Measurements from ENCODE around the gene ARSG. TPM values are rescaled to one million over a fixed set of nuclear protein-coding genes. Genes with fewer than 3 reads are reported as not detected.
"Not testable (repeated sequence)": the region's sequence is repeated elsewhere in the genome, so short reads cannot be mapped to it uniquely, and the experiment has no call there.

The ARSG gene
- total RNA-seq, 2 donors from 2014 or later, result 4.4 to 14.1 TPM

DNA sequence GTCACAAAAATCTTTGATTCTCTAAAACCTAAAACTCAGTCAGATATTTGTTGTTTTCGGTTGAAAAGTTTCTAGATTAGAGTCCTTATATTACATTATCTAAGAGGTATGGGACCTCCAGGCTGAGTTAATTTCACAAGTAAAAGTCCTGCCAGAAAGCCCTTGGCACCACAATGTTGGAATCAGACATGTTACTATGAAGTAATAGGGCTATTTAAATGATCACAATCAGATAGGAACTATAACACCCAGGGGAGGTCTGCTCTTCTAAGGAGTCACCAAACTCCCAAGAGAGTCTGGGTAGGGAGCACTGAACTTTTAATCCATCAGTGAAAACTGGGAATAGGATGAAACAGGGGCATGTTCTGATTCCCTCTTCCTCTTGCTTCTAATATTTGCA lies 111.8 kb downstream of the ARSG start:
- no peak for TF ChIP-seq CTCF (conservative IDR thresholded peaks at IDR 0.05)
- no peak overlapping the region for H3K27ac ChIP-seq (ENCODE audit: low read depth, low read length)
- WGBS, 2 experiments (ENCODE audit: insufficient coverage in 1 of 2, insufficient read length in 1 of 2), result no CpG with 5 or more reads among the region's 1 CpG
- H3K4me1 ChIP-seq (ENCODE audit: control insufficient read depth, insufficient read depth, low read length), result no peaks in the 10 kb centered on the region
- Mint-ChIP-seq H3K27ac (no peak overlapping the region), H3K9me3 (peaks cover 30% of the 10 kb centered on the region), H3K27me3 (ENCODE audit: insufficient read depth) (peaks cover 4% of the 10 kb centered on the region), H3K4me1 (peaks cover 6% of the 10 kb centered on the region), H3K4me3 (no peak overlapping the region), H3K36me3 (ENCODE audit: low read depth) (no peaks in the 10 kb centered on the region)
- peak; percentile 7 for DNase-seq
- peaks cover 4% of the 10 kb centered on the region for H3K9me3 ChIP-seq (ENCODE audit: control insufficient read depth, low read length)
- no peak overlapping the region for H3K4me3 ChIP-seq (ENCODE audit: low read length)
- no peaks in the 10 kb centered on the region for H3K36me3 ChIP-seq (ENCODE audit: control insufficient read depth, insufficient read depth, low read length)
- no peaks in the 10 kb centered on the region for H3K27me3 ChIP-seq (ENCODE audit: control insufficient read depth, insufficient read depth, low read length, poor library complexity, severe bottlenecking)
- H3K9ac ChIP-seq (ENCODE audit: extremely low read depth, low read length, poor library complexity, severe bottlenecking), result no peak overlapping the region

DNA sequence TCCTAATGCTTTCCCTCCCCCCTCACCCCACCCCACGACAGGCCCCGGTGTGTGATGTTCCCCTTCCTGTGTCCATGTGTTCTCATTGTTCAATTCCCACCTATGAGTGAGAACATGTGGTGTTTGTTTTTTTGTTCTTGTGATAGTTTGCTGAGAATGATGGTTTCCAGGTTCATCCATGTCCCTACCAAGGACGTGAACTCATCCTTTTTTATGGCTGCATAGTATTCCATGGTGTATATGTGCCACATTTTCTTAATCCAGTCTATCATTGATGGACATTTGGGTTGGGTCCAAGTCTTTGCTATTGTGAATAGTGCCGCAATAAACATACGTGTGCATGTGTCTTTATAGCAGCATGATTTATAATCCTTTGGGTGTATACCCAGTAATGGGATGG lies 112.5 kb downstream of the ARSG start:
- H3K27me3 Mint-ChIP-seq (ENCODE audit: insufficient read depth); H3K36me3 ChIP-seq (ENCODE audit: control insufficient read depth, insufficient read depth, low read length); DNase-seq; H3K9ac ChIP-seq (ENCODE audit: extremely low read depth, low read length, poor library complexity, severe bottlenecking); H3K4me3 ChIP-seq (ENCODE audit: low read length); H3K27me3 ChIP-seq (ENCODE audit: control insufficient read depth, insufficient read depth, low read length, poor library complexity, severe bottlenecking); H3K27ac ChIP-seq (ENCODE audit: low read depth, low read length); H3K36me3 Mint-ChIP-seq (ENCODE audit: low read depth); H3K4me1 ChIP-seq (ENCODE audit: control insufficient read depth, insufficient read depth, low read length); H3K27ac Mint-ChIP-seq; H3K4me1 Mint-ChIP-seq; H3K9me3 ChIP-seq (ENCODE audit: control insufficient read depth, low read length); H3K4me3 Mint-ChIP-seq: not testable (repeated sequence)
- 88% methylated on average over 1 of the region's 5 CpGs; no CpG with 5 or more reads in 1 of the 2 experiments for WGBS, 2 experiments (ENCODE audit: insufficient coverage in 1 of 2, insufficient read length in 1 of 2)
- H3K9me3 Mint-ChIP-seq, result peaks cover 30% of the 10 kb centered on the region

DNA sequence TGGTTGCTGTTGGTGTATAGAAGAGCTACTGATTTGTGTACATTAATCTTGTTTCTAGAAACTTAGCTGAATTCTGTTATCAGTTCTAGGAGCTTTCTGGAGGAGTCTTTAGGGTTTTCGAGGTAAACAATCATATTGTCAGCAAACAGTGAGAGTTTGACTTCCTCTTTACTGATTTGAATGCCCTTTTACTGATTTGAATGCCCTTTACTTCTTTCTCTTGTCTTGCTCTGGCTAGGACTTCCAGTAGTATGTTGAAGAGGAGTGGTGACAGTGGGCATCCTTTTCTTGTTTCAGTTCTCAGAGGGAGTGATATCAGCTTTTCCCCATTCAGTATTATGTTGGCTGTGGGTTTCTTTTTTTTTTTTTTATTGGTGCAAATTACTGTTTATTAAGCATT lies 116.4 kb downstream of the ARSG start:
- WGBS, 2 experiments (ENCODE audit: insufficient coverage in 1 of 2, insufficient read length in 1 of 2), result 95 to 100% methylated on average over 1 of the region's 1 CpG
- not testable (repeated sequence) for H3K36me3 Mint-ChIP-seq (ENCODE audit: low read depth); H3K4me3 Mint-ChIP-seq

DNA sequence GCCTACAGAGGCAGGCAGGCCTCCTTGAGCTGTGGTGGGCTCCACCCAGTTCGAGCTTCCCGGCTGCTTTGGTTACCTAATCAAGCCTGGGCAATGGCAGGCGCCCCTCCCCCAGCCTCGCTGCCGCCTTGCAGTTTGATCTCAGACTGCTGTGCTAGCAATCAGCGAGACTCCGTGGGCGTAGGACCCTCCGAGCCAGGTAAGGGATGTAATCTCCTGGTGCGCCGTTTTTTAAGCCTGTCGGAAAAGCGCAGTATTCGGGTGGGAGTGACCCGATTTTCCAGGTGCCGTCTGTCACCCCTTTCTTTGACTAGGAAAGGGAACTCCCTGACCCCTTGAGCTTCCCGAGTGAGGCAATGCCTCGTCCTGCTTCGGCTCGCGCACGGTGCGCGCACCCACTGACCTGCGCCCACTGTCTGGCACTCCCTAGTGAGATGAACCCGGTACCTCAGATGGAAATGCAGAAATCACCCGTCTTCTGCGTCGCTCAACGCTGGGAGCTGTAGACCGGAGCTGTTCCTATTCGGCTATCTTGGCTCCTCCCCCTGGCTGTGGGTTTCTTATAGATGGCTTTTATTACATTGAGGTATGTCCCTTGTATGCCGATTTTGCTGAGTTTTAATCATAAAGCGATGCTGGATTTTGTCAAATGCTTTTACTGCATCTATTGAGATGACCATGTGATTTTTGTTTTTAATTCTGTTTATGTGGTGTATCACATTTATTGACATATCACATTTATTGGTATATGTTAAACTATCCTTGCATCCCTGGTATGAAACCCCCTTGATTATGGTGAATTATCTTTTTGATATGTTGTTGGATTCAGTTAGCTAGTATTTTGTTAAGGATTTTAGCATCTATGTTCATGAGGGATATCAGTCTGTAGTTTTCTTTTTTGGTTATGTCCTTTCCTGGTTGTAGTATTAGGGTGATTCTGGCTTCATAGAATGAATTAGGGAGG lies 122.6 kb downstream of the ARSG start:
- not testable (repeated sequence) for H3K27ac ChIP-seq (ENCODE audit: low read depth, low read length); H3K27me3 ChIP-seq (ENCODE audit: control insufficient read depth, insufficient read depth, low read length, poor library complexity, severe bottlenecking); H3K4me1 Mint-ChIP-seq; H3K4me1 ChIP-seq (ENCODE audit: control insufficient read depth, insufficient read depth, low read length); H3K27me3 Mint-ChIP-seq (ENCODE audit: insufficient read depth); H3K36me3 Mint-ChIP-seq (ENCODE audit: low read depth); H3K36me3 ChIP-seq (ENCODE audit: control insufficient read depth, insufficient read depth, low read length)
- peaks cover 19% of the 10 kb centered on the region for H3K9me3 ChIP-seq (ENCODE audit: control insufficient read depth, low read length)
- peak; percentile 78 for DNase-seq
- H3K9ac ChIP-seq (ENCODE audit: extremely low read depth, low read length, poor library complexity, severe bottlenecking), result peak overlapping the region; percentile 15
- peak overlapping the region; percentile 71 for H3K4me3 ChIP-seq (ENCODE audit: low read length)
- Mint-ChIP-seq H3K4me3 (peak overlapping the region; percentile 75), H3K27ac (peak overlapping the region; percentile 93), H3K9me3 (peaks cover 40% of the 10 kb centered on the region)
- WGBS, 2 experiments (ENCODE audit: insufficient coverage in 1 of 2, insufficient read length in 1 of 2), result 0 to 15% methylated on average over 1 to 26 of the region's 34 CpGs

More for the DNA sequence above, 116.4 kb downstream of the ARSG start:
- not testable (repeated sequence) for H3K27me3 Mint-ChIP-seq (ENCODE audit: insufficient read depth); H3K4me1 ChIP-seq (ENCODE audit: control insufficient read depth, insufficient read depth, low read length); H3K4me1 Mint-ChIP-seq; H3K9me3 ChIP-seq (ENCODE audit: control insufficient read depth, low read length); H3K27ac ChIP-seq (ENCODE audit: low read depth, low read length); H3K36me3 ChIP-seq (ENCODE audit: control insufficient read depth, insufficient read depth, low read length); H3K27me3 ChIP-seq (ENCODE audit: control insufficient read depth, insufficient read depth, low read length, poor library complexity, severe bottlenecking); DNase-seq; H3K27ac Mint-ChIP-seq; H3K9ac ChIP-seq (ENCODE audit: extremely low read depth, low read length, poor library complexity, severe bottlenecking); H3K4me3 ChIP-seq (ENCODE audit: low read length)
- peaks cover 35% of the 10 kb centered on the region for H3K9me3 Mint-ChIP-seq

- H3K4me3 Mint-ChIP-seq, result not testable (repeated sequence)
Observed at GRCh38 chr17:68414901-68415300, 123.6 kb downstream of the ARSG start.

More at GRCh38 chr17:68414901-68415300, 123.6 kb downstream of the ARSG start:
- H3K4me1 ChIP-seq (ENCODE audit: control insufficient read depth, insufficient read depth, low read length); H3K27me3 Mint-ChIP-seq (ENCODE audit: insufficient read depth); H3K4me1 Mint-ChIP-seq; H3K4me3 ChIP-seq (ENCODE audit: low read length); H3K9ac ChIP-seq (ENCODE audit: extremely low read depth, low read length, poor library complexity, severe bottlenecking); H3K36me3 ChIP-seq (ENCODE audit: control insufficient read depth, insufficient read depth, low read length); DNase-seq; H3K27ac Mint-ChIP-seq; H3K27me3 ChIP-seq (ENCODE audit: control insufficient read depth, insufficient read depth, low read length, poor library complexity, severe bottlenecking); H3K27ac ChIP-seq (ENCODE audit: low read depth, low read length): not testable (repeated sequence)
- Mint-ChIP-seq H3K36me3 (ENCODE audit: low read depth) (peaks cover 13% of the 10 kb centered on the region), H3K9me3 (peaks cover 46% of the 10 kb centered on the region)
- peaks cover 19% of the 10 kb centered on the region for H3K9me3 ChIP-seq (ENCODE audit: control insufficient read depth, low read length)

Data from endodermal cell (in vitro differentiated cells).